Measurements from ENCODE around the gene ABL1.
A peak's percentile ranks its signal among the peaks of the same experiment; 100 is the strongest.

The ABL1 gene

GRCh38 chr9:130920762-130921299 is 85.8 kb downstream of the ABL1 start:
- no peak for DNase-seq

- no peak for DNase-seq
These were observed 86.4 kb downstream of the ABL1 start for GRCh38 chr9:130921300-130921988.

GRCh38 chr9:130921989-130922892 is 87.2 kb downstream of the ABL1 start:
- no peak for DNase-seq

- no peak for DNase-seq
These were observed 88.0 kb downstream of the ABL1 start for GRCh38 chr9:130922893-130923610.

GRCh38 chr9:130923611-130924447 is 88.8 kb downstream of the ABL1 start:
- no peak for DNase-seq

GRCh38 chr9:130924448-130924788 is 89.4 kb downstream of the ABL1 start:
- no peak for DNase-seq

GRCh38 chr9:130925050-130925678 is 90.1 kb downstream of the ABL1 start:
- DNase-seq, result no peak

- no peak for DNase-seq
These were observed 92.3 kb downstream of the ABL1 start for GRCh38 chr9:130927338-130927737.

- no peak for DNase-seq
These were observed 93.2 kb downstream of the ABL1 start for GRCh38 chr9:130927995-130928900.

- no peak for DNase-seq
These were observed 94.6 kb downstream of the ABL1 start for GRCh38 chr9:130929571-130930038.

GRCh38 chr9:130930132-130930803 is 95.2 kb downstream of the ABL1 start:
- DNase-seq, result no peak

- no peak for DNase-seq
These were observed 95.8 kb downstream of the ABL1 start for GRCh38 chr9:130930804-130931349.

GRCh38 chr9:130931508-130932254 is 96.6 kb downstream of the ABL1 start:
- DNase-seq, result no peak

- DNase-seq, result peak; percentile 21
These were observed 97.4 kb downstream of the ABL1 start for GRCh38 chr9:130932255-130933079.

- DNase-seq, result no peak
These were observed 98.3 kb downstream of the ABL1 start for GRCh38 chr9:130933114-130934046.

- DNase-seq, result no peak
These were observed 99.2 kb downstream of the ABL1 start for GRCh38 chr9:130934246-130934645.

Data from hematopoietic multipotent progenitor cell treated with erythropoietin and hydrocortisone succinate and interleukin-3 and kit ligand, for 6 days (in vitro differentiated cells).